GM19193 (cell line): ENCODE measurements around the gene RNASE12.

ENCODE experiments used
- POLR2A ChIP-seq: IDR thresholded peaks from 4 replicates; pipeline ENCODE4 v1.6.1; 2011; ENCODE audit not compliant: insufficient read depth, insufficient read length; ENCODE audit errors: extremely low read depth

Gene RNASE12

DNA sequence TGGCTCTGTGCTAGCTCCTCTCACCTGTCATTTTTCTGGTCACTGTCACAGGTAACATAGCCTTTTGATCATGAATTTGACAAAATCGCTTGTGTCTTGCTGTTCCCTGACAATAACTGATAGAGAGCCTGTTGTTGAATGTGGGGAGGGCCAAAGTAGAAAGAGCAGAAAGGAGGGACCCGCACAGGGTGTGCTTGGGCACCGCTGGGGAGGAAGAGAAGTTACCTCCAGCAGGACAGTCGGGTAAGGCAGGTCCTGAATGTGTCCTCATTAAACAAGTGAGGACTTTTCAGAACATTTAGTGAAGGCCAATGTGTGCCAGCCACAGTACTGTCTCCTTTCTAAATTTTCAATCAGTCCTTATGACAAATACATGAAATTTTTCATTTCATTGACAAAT, at the start of gene RNASE12:
TSS of gene RNASE12 (minus strand) at position 142 of the 400 bp plus-strand sequence. CDS start 653 bp downstream, outside the sequence.
- TF ChIP-seq POLR2A: no peak

DNA sequence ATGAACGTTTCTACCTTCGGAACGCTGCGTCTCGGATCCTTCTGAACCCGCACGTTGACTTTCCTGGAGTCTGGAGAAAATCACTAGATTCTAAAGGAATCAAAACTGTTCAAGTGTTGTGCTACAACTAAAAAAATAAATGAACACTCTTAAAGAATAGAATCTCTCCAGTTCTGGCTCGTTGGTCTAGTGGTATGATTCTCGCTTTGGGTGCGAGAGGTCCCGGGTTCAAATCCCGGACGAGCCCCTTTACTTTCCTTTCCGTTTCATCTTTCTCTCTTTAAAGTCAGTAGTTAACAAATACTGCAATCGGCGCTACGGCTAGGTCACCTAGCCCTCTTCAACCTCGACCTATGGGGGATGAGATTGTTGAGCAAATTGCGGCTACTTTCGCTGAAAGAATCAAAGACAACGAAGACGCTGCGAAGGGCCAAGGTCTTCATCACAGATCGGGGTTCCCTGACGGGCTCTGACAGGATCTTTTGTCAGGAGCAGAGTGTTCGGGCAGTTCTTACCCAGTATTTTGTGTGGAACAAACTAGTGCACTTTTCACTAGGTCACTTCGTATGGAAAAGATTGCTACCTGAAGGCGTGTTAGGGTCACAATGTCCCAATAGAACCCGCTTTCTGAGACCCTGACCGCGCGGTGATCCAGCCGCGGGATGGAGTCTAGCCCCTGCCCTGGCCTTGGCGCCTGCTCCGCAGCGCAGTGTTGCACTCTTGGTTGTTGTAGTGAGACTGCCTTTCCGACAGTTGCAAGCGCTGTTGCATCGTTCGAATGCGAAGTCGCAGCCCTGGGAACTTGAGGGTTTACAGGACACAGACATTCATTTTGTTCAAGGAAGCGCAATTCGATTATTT, 41.9 kb upstream of the RNASE12 start:
- no peak for TF ChIP-seq POLR2A

DNA sequence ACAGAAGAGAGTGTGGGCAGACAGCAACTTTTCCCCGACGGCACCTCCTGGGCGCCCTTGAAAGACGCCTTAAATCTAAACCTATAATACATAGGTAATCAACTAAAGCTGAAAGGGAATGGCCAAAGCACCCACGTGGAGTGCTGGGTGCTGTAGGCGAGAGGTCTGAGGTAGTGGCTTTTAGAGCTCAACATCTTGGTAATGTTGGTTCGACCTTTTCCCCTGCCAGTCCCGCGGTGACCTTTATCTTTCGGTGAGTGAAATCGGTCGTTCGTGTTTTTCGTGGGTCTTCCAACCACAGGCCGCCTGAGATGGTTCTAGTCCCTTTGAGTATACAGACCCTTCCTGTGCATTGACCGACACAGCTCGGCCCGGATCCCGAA, 41.3 kb upstream of the RNASE12 start:
- TF ChIP-seq POLR2A: no peak

DNA sequence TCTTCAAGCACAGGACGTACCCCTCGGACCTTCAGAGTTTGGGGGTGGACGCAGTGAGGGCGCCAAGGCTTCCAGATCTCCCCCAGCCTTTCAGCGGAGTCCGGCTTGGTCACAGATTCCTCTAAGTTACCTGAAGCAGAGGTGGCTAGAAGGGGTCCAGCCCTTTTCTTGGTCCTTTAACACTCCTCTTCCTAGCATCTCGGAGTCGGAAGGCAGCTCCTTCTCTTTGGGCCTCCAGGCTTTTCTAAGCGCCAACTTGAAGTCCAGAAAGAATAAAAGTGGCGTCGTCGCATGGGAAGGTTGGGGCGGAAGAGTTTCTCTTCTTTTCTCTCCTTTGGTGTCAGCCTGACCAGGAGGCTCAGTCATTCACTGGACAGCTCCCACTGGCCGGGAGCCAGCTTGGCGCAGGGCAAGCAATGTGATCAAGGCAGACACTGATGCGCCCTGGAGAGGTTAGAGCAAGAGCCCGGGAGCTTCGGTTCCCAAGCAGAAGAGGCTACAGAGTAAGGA, 40.8 kb upstream of the RNASE12 start:
- no peak for TF ChIP-seq POLR2A

DNA sequence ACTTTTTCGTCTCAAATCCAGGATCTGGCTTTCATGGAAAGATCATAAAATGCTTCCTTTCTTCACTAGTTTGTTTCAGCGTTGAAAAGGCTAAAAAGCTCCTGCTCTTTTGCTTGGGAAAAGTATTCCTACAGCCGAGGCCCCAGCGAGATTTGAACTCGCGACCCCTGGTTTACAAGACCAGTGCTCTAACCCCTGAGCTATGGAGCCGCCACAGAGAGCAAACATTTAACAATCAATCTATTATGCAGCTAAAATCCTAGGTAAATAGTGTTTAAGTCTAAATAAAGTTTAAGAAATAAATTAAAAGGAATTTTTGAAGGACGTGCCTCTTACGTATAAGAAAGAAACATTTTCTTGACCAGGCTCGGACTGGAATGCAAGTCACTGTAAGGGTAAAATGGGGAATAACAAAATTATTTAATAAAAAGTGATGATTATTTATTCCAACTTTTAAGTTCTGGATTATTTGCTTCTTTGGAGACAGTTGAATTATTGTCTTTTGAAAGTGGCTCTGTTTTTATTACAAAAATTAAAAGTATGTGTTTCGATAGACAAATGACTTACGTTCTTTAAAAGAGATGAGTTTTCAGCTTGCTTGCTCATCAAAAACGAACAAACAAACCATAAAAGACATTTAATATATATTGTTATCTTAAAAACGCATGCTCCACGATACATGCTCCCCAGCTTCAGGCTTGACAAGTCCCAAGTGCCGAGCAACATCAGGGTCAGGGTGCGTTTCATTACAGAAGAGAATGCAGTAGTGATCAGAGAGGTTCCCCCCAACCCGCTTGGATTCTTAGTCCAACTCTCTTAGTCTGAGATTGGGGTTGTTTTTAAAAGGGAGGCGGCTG, 40.1 kb upstream of the RNASE12 start:
- no peak for TF ChIP-seq POLR2A

GRCh38 chr14:20630340-20631022, 39.3 kb upstream of the RNASE12 start:
- no peak for TF ChIP-seq POLR2A

- no peak for TF ChIP-seq POLR2A
These were observed 37.1 kb upstream of the RNASE12 start for GRCh38 chr14:20628063-20628854.

- TF ChIP-seq POLR2A: no peak
These were observed 36.3 kb upstream of the RNASE12 start for GRCh38 chr14:20627346-20628027.

DNA sequence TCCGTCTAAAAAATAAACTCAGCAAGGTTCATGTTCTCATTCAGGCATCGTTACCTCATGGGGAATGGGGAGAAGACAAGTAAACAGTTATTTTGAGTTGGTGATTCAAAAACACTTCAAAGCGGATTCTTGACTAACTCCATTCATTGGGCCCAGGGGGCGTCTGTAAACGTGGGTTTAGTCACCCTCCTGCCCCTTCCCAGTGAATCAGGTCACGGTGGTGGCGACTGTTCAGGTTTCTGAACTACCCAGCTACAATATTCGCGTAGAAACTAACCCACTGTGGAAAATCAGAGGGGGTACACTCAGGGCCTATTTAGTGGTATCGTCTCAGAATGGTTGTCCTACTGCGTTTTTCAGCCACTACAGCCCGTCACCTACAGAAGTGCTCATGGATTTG, 35.1 kb upstream of the RNASE12 start:
- TF ChIP-seq POLR2A: no peak

DNA sequence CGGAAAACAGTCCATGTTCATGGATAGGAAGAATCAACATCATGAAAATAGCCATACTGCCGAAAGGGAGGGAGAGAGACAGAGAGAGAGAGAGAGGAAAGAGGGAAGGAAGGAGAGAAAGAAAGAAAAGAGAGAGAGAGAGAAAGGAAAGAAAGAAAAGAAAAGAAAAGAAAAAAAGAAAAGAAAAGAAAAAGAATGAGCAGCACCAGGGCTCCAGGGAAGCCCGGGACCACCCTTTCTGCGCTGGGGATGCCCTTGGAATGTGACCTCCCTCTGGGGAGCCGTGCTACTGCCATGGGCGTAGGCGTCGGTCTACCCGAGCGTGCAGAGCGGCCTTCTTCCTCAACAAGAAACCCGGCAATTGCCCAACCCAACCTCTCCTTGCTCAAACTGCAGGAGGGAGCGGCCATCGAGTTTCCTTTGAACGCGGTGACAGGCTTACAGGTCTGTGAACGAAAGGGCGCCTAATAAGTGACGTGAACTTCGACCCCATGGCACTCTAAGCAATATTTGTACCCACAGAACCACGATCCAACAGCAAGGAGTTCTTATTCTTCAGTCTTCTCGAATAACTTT, 33.4 kb upstream of the RNASE12 start:
- TF ChIP-seq POLR2A: no peak

- no peak for TF ChIP-seq POLR2A
These were observed 32.6 kb upstream of the RNASE12 start for GRCh38 chr14:20623798-20624197.

- TF ChIP-seq POLR2A: peak; percentile 18
These were observed 31.7 kb upstream of the RNASE12 start for GRCh38 chr14:20622816-20623291.
